HPDE6-E6E7 (cell line): ENCODE results near the gene ORAI2.
"Not testable (repeated sequence)": the region's sequence is repeated elsewhere in the genome, so short reads cannot be mapped to it uniquely, and the experiment has no call there.

ENCODE experiments used
- DNase-seq: peaks from one replicate; pipeline ENCODE4 v3.0.0; 2011; ENCODE audit warnings: missing footprints; ENCODE audit errors: extremely low spot score

Gene ORAI2

DNA sequence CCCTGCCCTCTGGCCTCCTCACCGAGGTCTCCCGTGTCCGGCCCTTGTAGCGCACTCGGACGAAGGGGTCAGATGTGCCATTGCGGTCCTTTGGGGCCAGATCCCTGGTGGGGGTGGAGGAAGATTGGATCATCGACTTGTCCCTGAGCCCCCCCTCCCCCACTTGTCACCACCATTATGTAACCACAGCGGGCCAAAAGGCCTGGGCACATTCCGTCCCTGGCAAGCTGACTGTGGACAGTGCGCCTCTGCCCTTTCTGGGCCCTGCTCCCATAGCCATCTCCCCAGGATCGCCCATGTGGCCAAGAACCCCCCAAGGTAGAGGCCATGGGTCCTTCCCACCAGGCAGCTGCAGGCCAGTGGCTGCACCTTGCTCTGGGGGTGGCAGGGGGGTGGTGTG is 69.8 kb downstream of the ORAI2 start:
- DNase-seq = not testable (repeated sequence)

DNA sequence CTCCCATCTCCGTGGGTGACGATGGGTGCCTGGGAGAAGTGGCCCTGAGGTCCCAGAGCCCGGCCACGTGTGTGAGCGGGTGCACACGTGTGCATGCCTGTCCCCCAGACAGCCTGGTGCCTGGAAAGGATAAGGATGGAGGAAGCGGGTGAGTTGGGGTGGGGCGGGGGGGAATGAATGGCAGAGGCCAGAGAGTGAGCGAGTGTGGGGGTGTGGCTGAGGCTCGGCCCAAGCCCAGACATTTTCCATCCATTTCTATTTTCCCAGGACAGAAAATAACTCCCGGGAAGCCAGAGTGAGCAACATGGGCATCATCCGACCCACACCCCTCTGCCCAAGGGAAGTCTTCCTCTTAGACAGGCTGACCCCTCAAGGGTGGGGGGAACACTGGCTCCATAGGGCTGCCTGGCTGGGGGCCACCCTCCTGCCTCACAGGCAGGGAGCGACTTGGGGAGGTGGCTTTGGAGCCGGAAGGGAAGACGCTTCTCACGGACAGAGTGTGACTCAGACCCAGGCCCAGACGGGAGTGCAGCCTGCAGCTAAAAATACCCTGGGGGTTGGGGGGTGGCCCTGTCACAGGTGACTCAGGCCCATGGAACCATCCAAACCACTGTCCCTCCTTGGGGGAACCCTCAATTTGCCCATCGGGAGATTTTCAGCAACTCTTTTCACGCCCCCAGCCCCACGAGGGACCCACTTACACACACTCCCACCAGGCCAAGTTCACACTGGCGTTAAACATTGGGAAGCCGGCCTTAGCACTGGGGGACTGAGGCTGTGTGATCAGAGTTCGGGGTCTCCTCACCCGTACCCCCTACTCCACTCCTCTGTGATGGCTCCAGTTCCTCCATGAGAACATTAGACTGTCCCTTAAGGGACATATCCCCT is 72.2 kb downstream of the ORAI2 start:
- not testable (repeated sequence) for DNase-seq
